Hepatocyte (in vitro differentiated cells): ENCODE measurements around the gene RANBP17. TPM values are rescaled to one million over a fixed set of nuclear protein-coding genes. Genes with fewer than 3 reads are reported as not detected.

Experiments
- DNase-seq: peaks from one replicate; pipeline ENCODE4 v3.0.0-alpha.2; 2016; ENCODE audit warnings: low spot score
- H2AFZ ChIP-seq: fragments of 200-600 bp; sonication (generic); 2 replicates; pipeline ENCODE4 v1.6.0; 2016; ENCODE audit warnings: antibody characterized with exemption, mild to moderate bottlenecking
- H3K27ac ChIP-seq: fragments of 200-600 bp; sonication (generic); 2 replicates; pipeline ENCODE4 v1.5.1; 2016; ENCODE audit warnings: mild to moderate bottlenecking
- H3K27me3 ChIP-seq: fragments of 200-600 bp; sonication (generic); 2 replicates; pipeline ENCODE4 v1.6.1; 2016
- H3K36me3 ChIP-seq: fragments of 200-600 bp; sonication (generic); replicated peaks from 2 replicates; pipeline ENCODE4 v1.5.1; 2016; ENCODE audit warnings: low read depth; ENCODE audit not compliant: insufficient read depth
- H3K4me1 ChIP-seq: fragments of 200-600 bp; sonication (generic); 2 replicates; pipeline ENCODE4 v1.5.1; 2016; ENCODE audit warnings: mild to moderate bottlenecking, moderate library complexity; ENCODE audit not compliant: insufficient read depth
- H3K4me2 ChIP-seq: fragments of 200-600 bp; sonication (generic); 2 replicates; pipeline ENCODE4 v1.6.0; 2016
- H3K4me3 ChIP-seq: fragments of 200-600 bp; sonication (generic); 2 replicates; pipeline ENCODE4 v1.5.1; 2016; ENCODE audit warnings: mild to moderate bottlenecking
- H3K79me2 ChIP-seq: fragments of 200-600 bp; sonication (generic); 2 replicates; pipeline ENCODE4 v1.6.0; 2017; ENCODE audit warnings: mild to moderate bottlenecking
- H3K9me2 ChIP-seq: fragments of 200-600 bp; sonication (generic); replicated peaks from 2 replicates; pipeline ENCODE4 v1.6.0; 2017; ENCODE audit warnings: mild to moderate bottlenecking; ENCODE audit not compliant: insufficient read depth
- H3K9me3 ChIP-seq: fragments of 200-600 bp; sonication (generic); 2 replicates; pipeline ENCODE4 v1.5.1; 2016; ENCODE audit warnings: low read depth, mild to moderate bottlenecking
- H4K20me1 ChIP-seq: fragments of 200-600 bp; sonication (generic); 2 replicates; pipeline ENCODE4 v1.6.0; 2016; ENCODE audit warnings: mild to moderate bottlenecking; ENCODE audit not compliant: insufficient read depth, poor library complexity, severe bottlenecking
- EZH2 ChIP-seq: fragments of 200-600 bp; sonication (generic); IDR thresholded peaks from 2 replicates; pipeline ENCODE4 v1.6.1; 2016; ENCODE audit warnings: antibody characterized with exemption, mild to moderate bottlenecking, borderline replicate concordance
- EZH2phosphoT487 ChIP-seq: fragments of 200-600 bp; sonication (generic); IDR thresholded peaks from one replicate; pipeline ENCODE4 v1.6.1; 2018; ENCODE audit warnings: antibody characterized with exemption, mild to moderate bottlenecking, low read depth, moderate library complexity; ENCODE audit not compliant: unreplicated experiment, severe bottlenecking
- WGBS: methylation state at CpG from one replicate; pipeline ENCODE4 v1.1.6; 2016; ENCODE audit warnings: low lambda C conversion rate; ENCODE audit errors: missing lambda C conversion rate; 5-methylcytosine and 5-hydroxymethylcytosine counted together
- polyA plus RNA-seq: library from polyadenylated mRNA; unstranded; fragments of >200 nt; fragmentation: Nextera tagmentation; extraction: Ambion mirVana; gene quantifications from 2 replicates; pipeline ENCODE4 v1.2.1, GENCODE V29; 2016
- total RNA-seq: library from RNA; depleted of rRNA; stranded (reverse); fragments of >200 nt; gene quantifications from 2 replicates; pipeline ENCODE4 v1.2.3, GENCODE V29; 2014
- TF ChIP-seq, protein P1 (sequence below): fragments of 200-600 bp; sonication (generic); IDR thresholded peaks from 2 replicates; pipeline ENCODE4 v1.5.1; 2016; ENCODE audit warnings: antibody characterized with exemption, mild to moderate bottlenecking; ENCODE audit not compliant: poor library complexity

Gene RANBP17
- total and polyA plus RNA-seq, 2 experiments from 2014 or later: 11.7 to 17.1 TPM

DNA sequence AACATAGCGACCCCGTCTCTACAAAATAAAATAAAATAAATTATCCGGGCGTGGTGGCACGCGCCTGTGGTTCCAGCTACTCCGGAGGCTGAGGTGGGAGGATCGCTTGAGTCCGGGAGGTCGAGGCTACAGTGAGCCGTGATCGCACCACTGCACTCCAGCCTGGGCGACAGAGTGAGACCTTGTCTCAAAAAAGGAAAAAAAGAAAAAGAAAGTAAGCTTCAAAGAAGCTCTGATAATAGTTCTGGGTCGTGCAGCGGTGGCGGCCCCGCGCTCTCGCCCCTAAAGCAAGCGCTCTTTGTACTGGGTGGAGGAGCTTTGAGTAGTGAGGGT is 454.1 kb downstream of the RANBP17 start:
- Histone ChIP-seq H3K4me1 (peaks cover 39% of the 10 kb centered on the region), H3K4me3 (no peak overlapping the region), H3K9me3 (no peaks in the 10 kb centered on the region), H4K20me1 (no peaks in the 10 kb centered on the region), H3K27me3 (peaks cover 100% of the 10 kb centered on the region), H3K36me3 (no peaks in the 10 kb centered on the region), H3K79me2 (no peaks in the 10 kb centered on the region), H3K4me2 (peak overlapping the region; percentile 63), H3K27ac (no peak overlapping the region), H2AFZ (no peak overlapping the region), H3K9me2 (no peaks in the 10 kb centered on the region)
- WGBS: 22% methylated on average over 20 of the region's 20 CpGs
- TF ChIP-seq EZH2 (no peak), EZH2phosphoT487 (no peak)
- TF ChIP-seq, protein P1, sequence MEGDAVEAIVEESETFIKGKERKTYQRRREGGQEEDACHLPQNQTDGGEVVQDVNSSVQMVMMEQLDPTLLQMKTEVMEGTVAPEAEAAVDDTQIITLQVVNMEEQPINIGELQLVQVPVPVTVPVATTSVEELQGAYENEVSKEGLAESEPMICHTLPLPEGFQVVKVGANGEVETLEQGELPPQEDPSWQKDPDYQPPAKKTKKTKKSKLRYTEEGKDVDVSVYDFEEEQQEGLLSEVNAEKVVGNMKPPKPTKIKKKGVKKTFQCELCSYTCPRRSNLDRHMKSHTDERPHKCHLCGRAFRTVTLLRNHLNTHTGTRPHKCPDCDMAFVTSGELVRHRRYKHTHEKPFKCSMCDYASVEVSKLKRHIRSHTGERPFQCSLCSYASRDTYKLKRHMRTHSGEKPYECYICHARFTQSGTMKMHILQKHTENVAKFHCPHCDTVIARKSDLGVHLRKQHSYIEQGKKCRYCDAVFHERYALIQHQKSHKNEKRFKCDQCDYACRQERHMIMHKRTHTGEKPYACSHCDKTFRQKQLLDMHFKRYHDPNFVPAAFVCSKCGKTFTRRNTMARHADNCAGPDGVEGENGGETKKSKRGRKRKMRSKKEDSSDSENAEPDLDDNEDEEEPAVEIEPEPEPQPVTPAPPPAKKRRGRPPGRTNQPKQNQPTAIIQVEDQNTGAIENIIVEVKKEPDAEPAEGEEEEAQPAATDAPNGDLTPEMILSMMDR: no peak
- DNase-seq: no peak

DNA sequence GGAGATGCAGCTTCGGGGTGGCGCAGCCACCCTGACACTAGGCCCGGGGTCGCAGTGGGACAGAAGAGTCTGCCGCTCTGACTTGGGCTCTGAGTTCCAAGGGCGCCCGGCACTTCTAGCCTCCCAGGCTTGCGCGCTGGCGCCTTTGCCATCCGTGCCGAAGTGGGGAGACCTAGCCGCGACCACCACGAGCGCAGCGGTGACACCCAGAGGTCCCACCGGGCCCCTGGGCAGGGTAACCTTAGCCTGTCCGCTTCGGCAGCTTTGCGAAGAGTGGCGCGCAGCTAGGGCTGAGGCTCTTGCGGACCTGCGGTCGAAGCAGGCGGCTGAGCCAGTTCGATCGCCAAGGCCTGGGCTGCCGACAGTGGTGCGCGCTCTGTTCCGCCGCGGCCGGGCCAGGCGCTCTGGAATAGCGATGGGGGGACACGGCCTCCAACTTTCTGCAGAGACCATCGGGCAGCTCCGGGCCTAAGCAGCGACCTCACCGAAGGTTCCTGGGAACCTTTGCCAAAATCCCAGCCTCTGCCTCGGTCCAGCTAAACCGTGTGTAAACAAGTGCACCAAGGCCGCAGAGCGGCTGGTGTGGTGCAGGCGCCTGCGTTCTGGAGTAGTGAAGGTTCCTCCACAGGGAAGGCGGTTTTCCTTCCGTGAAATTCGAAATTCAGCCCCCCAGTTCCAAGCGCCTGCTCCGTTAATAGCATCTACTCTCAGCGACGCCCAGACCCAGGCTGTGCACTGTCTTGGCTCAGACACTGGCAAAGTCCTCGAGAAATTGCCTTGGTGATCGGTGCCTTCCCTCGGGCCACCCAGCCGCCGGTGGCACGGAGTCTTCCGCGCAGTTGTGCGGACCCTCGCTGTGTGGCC is 454.7 kb downstream of the RANBP17 start:
- H3K36me3 ChIP-seq: no peaks in the 10 kb centered on the region
- H3K27me3 ChIP-seq: peaks cover 100% of the 10 kb centered on the region
- no peak overlapping the region for H3K27ac ChIP-seq
- H3K9me3 ChIP-seq: no peaks in the 10 kb centered on the region
- peaks cover 33% of the 10 kb centered on the region for H3K4me1 ChIP-seq
- no peaks in the 10 kb centered on the region for H3K79me2 ChIP-seq
- DNase-seq: no peak
- H3K4me2 ChIP-seq: peak overlapping the region; percentile 63
- H3K4me3 ChIP-seq: no peak overlapping the region
- TF ChIP-seq EZH2 (peak; percentile 99), EZH2phosphoT487 (peak; percentile 42)
- TF ChIP-seq, protein P1: no peak
- 10% methylated on average over 66 of the region's 66 CpGs for WGBS
- no peaks in the 10 kb centered on the region for H3K9me2 ChIP-seq
- H4K20me1 ChIP-seq: no peaks in the 10 kb centered on the region
- H2AFZ ChIP-seq: no peak overlapping the region

DNA sequence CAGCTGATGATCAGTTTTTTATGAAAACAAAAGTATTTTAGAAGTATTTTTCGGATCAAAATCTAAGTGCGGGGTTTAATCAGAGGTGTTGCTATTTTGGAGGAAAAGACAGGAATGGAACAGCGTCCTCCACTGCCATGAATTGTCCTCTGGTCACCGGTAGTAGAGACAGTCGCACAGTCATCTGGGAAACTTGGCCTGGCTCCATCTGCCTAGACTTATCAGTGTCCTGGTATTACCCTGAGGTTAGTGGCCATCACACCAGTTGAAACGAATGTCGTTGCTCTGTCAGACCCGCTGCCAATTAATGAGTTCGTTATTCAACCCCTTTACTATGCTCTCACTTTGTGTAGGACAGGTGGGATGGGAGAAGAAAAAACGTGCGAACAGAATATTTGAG is 455.4 kb downstream of the RANBP17 start:
- Histone ChIP-seq H3K4me3 (no peak overlapping the region), H3K9me3 (no peaks in the 10 kb centered on the region), H3K9me2 (no peaks in the 10 kb centered on the region)

DNA sequence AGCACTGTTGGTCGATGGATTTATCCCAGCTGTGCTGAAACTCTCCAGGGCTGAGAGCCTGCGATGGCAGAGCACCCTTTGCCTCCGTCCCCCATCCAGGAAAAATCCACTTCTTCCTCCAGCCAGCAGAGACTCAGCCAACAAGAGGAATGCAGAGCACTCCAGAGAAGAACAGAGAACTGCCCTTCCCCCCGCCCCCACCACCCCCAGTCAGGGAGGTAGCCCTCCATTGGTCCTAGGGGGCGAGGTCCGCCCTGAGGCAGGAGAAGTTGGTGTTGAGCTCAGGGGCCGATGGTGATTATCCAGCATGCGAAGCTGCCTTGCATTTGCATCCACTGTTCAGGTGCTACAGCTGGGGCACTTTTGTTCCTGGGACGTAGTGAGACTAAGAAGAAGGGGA is 456.2 kb downstream of the RANBP17 start:
- no peaks in the 10 kb centered on the region for H3K9me3 ChIP-seq
- H3K79me2 ChIP-seq: no peaks in the 10 kb centered on the region
- H3K4me1 ChIP-seq: peaks cover 21% of the 10 kb centered on the region
- no peak overlapping the region for H3K4me3 ChIP-seq
- H3K27ac ChIP-seq: no peak overlapping the region
- WGBS: 5% methylated on average over 8 of the region's 9 CpGs
- H2AFZ ChIP-seq: no peak overlapping the region
- peaks cover 100% of the 10 kb centered on the region for H3K27me3 ChIP-seq
- no peak for TF ChIP-seq EZH2
- TF ChIP-seq EZH2phosphoT487: no peak
- TF ChIP-seq, protein P1: no peak
- H3K4me2 ChIP-seq: no peak overlapping the region
- no peaks in the 10 kb centered on the region for H3K36me3 ChIP-seq
- no peaks in the 10 kb centered on the region for H3K9me2 ChIP-seq
- DNase-seq: no peak
- H4K20me1 ChIP-seq: no peaks in the 10 kb centered on the region

More for the DNA sequence above, 455.4 kb downstream of the RANBP17 start:
- DNase-seq: no peak
- 41% methylated on average over 11 of the region's 11 CpGs for WGBS
- no peaks in the 10 kb centered on the region for H3K36me3 ChIP-seq
- peaks cover 26% of the 10 kb centered on the region for H3K4me1 ChIP-seq
- no peaks in the 10 kb centered on the region for H3K79me2 ChIP-seq
- no peak overlapping the region for H3K4me2 ChIP-seq
- H4K20me1 ChIP-seq: no peaks in the 10 kb centered on the region
- H2AFZ ChIP-seq: no peak overlapping the region
- H3K27me3 ChIP-seq: peaks cover 100% of the 10 kb centered on the region
- H3K27ac ChIP-seq: no peak overlapping the region
- no peak for TF ChIP-seq EZH2
- no peak for TF ChIP-seq EZH2phosphoT487
